Astrocyte of the spinal cord (primary cell): Measurements from ENCODE around the gene SNX2.

Experiments used
- DNase-seq: peaks from one replicate; pipeline ENCODE4 v3.0.0; 2011; ENCODE audit warnings: low read depth, low spot score
- H3K4me3 ChIP-seq: 2 replicates; pipeline ENCODE4 v1.5.1; 2011; ENCODE audit warnings: low read depth, mild to moderate bottlenecking, low read length, moderate library complexity
- in situ Hi-C: cut with HindIII; loops from 2 replicates; pipeline ENCODE4 v1.10.0; 2017; ENCODE audit warnings: low sequenced_read_pairs
- TF ChIP-seq, protein P1 (sequence below): IDR thresholded peaks from 2 replicates; pipeline ENCODE4 v1.5.1; 2012; ENCODE audit warnings: low read depth, mild to moderate bottlenecking, low read length, inconsistent platforms

SNX2 gene

GRCh38 chr5:122831984-122832383 is 57.1 kb downstream of the SNX2 start:
- in situ Hi-C loops = no loop called here
- TF ChIP-seq, protein P1, sequence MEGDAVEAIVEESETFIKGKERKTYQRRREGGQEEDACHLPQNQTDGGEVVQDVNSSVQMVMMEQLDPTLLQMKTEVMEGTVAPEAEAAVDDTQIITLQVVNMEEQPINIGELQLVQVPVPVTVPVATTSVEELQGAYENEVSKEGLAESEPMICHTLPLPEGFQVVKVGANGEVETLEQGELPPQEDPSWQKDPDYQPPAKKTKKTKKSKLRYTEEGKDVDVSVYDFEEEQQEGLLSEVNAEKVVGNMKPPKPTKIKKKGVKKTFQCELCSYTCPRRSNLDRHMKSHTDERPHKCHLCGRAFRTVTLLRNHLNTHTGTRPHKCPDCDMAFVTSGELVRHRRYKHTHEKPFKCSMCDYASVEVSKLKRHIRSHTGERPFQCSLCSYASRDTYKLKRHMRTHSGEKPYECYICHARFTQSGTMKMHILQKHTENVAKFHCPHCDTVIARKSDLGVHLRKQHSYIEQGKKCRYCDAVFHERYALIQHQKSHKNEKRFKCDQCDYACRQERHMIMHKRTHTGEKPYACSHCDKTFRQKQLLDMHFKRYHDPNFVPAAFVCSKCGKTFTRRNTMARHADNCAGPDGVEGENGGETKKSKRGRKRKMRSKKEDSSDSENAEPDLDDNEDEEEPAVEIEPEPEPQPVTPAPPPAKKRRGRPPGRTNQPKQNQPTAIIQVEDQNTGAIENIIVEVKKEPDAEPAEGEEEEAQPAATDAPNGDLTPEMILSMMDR = no peak
- no peak for DNase-seq
- no peak overlapping the region for H3K4me3 ChIP-seq

DNA sequence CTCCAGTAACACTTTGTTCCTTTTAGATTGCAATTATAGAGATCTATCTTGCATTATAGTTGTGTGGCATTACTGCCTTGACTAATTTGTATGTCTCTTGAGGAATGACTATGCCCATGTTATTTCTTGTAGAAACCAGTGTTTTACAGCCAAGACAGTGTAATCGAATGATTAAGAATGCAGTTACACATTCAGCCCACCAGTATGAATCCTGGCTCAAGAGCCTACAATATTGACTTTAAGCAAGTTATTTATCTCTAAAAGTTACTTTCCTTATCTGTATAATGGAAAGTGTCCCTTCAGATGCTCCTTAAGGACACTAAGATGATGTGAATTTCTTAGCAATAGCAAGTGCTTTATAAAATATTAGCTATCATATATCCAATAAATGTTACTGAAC is 60.8 kb downstream of the SNX2 start:
- no peak for DNase-seq
- in situ Hi-C loops = no loop called here
- H3K4me3 ChIP-seq = no peak overlapping the region
- TF ChIP-seq, protein P1 = no peak

GRCh38 chr5:122836947-122837346 is 62.1 kb downstream of the SNX2 start:
- in situ Hi-C loops = no loop called here
- no peak overlapping the region for H3K4me3 ChIP-seq
- TF ChIP-seq, protein P1 = no peak
- DNase-seq = no peak

GRCh38 chr5:122839731-122840130 is 64.9 kb downstream of the SNX2 start:
- in situ Hi-C loops = no loop called here
- TF ChIP-seq, protein P1 = no peak
- no peak overlapping the region for H3K4me3 ChIP-seq
- DNase-seq = no peak

DNA sequence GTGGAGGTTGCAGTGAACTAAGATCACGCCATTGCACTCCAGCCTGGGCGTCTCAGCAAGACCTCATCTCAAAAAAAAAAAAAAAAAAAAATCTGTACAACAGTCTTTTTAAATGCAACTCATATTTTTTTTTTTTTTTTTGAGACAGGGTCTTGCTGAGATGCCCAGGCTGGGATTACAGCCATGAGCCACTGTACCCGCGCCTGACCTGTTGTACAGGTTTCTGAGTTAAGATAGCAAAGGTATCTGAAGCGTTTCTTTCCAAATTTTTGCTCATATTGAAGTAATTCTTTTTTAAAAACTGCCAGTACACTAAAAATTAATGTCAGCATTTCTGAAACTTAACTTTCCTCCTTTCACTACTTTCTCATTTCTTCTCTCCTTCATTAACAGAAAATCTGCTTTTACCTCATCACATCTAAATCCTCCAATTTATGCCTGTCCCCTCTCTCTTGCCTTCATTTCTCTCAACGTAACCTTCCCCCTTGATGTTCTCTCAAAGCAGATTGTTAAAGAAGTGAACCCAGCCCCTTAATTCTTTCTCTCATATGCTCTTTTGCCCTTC is 67.2 kb downstream of the SNX2 start:
- TF ChIP-seq, protein P1 = no peak
- no peak overlapping the region for H3K4me3 ChIP-seq
- no peak for DNase-seq
- in situ Hi-C loops = no loop called here

DNA sequence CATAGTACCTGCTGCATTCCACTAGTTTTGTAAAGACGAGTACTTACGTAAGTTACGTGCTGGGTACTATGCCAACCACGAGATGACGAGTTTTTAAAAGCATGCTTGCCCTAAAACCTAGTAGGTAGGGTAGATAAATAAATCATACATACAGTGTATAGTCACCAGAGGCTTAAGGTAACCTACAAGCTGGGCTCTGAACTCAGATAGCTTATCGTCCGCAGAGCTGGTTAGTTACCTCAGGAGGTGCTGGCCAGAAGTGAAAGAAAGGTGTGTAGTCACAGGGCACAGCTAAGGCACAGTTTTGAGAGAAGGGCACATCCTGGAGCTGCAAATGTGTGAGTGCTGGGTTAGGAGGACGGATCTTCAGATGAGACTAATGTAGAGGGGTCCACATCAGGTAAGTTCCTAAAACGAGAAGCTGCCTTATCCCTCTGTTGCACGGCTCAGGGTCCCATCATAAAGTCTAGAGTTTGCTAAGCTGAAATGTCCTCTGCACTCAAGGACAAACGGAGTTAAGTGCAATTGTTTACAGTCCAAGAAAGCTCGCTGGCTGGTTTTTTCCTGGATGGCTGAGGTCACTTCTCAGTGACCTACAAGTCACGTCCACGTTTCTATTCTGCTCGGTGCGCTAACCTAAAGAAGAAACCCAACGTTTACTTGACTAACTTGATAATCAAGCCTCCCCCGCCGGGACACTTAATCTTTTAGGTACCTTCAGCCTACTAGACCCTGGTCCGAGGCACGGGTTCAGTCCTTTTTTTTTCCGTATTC is 69.4 kb downstream of the SNX2 start:
- in situ Hi-C loops = no loop called here
- TF ChIP-seq, protein P1 = no peak
- peak overlapping the region; percentile 66 for H3K4me3 ChIP-seq
- no peak for DNase-seq

- no peak for DNase-seq
- in situ Hi-C loops = no loop called here
- TF ChIP-seq, protein P1 = no peak
- H3K4me3 ChIP-seq = peak overlapping the region; percentile 66
Observed at GRCh38 chr5:122844910-122845228, 70.0 kb downstream of the SNX2 start.
